Gastroesophageal sphincter (tissue), 3 donors: ENCODE results near the gene MEGF8.

Source experiments
- CTCF ChIP-seq, 4 experiments: fragments of 200-600 bp in 2 of 4; fragments of 450-650 bp in 2 of 4; sonication (generic) in 1 of 4; IDR thresholded peaks; one replicate each; pipeline ENCODE4 v1.5.1; 2017 to 2019; ENCODE audit warnings: antibody characterized with exemption in 4 of 4, mild to moderate bottlenecking in 2 of 4, moderate library complexity in 2 of 4
- EP300 ChIP-seq: sonication (generic); formaldehyde crosslinking; IDR thresholded peaks from one replicate; pipeline ENCODE4 v1.6.1; 2017; ENCODE audit warnings: antibody characterized with exemption, mild to moderate bottlenecking
- POLR2A ChIP-seq, 2 donors: fragments of 450-650 bp; IDR thresholded peaks; one replicate each; pipeline ENCODE4 v1.6.1; 2017; ENCODE audit warnings: antibody characterized with exemption in 2 of 2, mild to moderate bottlenecking in 2 of 2, moderate library complexity in 1 of 2
- POLR2AphosphoS5 ChIP-seq: sonication (generic); formaldehyde crosslinking; IDR thresholded peaks from one replicate; pipeline ENCODE4 v1.6.1; 2017; ENCODE audit warnings: antibody characterized with exemption

- TF ChIP-seq CTCF (IDR thresholded peaks at IDR 0.05) (no peak), POLR2AphosphoS5 (no peak), POLR2A (IDR thresholded peaks at IDR 0.05) (no peak), EP300 (no peak)
Observed at GRCh38 chr19:42375415-42376176, 50.2 kb downstream of the MEGF8 start.
